Colonic mucosa (tissue), 4 donors: ENCODE results near the gene BMAL1. TPM values are rescaled to one million over a fixed set of nuclear protein-coding genes. Genes with fewer than 3 reads are reported as not detected.

Experiments
- DNase-seq: peaks from one replicate; pipeline ENCODE4 v3.0.0-alpha.2; 2020
- H3K27ac ChIP-seq: fragments of 200-600 bp; one replicate; pipeline ENCODE4 v1.8.0; 2021
- H3K27me3 ChIP-seq: fragments of 200-600 bp; one replicate; pipeline ENCODE4 v1.8.0; 2021
- H3K36me3 ChIP-seq: fragments of 200-600 bp; one replicate; pipeline ENCODE4 v1.8.0; 2021
- H3K4me1 ChIP-seq: fragments of 200-600 bp; one replicate; pipeline ENCODE4 v1.8.0; 2021; ENCODE audit warnings: mild to moderate bottlenecking
- H3K4me3 ChIP-seq: fragments of 200-600 bp; one replicate; pipeline ENCODE4 v1.8.0; 2021
- H3K9ac ChIP-seq, 2 donors: one replicate each; pipeline ENCODE4 v1.7.0; 2013; ENCODE audit warnings: control low read depth in 2 of 2, low read depth in 2 of 2, low read length in 2 of 2
- H3K9me3 ChIP-seq: fragments of 200-600 bp; one replicate; pipeline ENCODE4 v1.8.0; 2021
- intact Hi-C: fragments of 100-400 bp; cut with DNase I; formaldehyde crosslinking; loops from one replicate; pipeline ENCODE4 v1.14.1; 2022
- total RNA-seq, 2 donors: library from RNA; stranded (reverse); fragmentation: NEBNext Ultra II Directional in 1 of 2; extraction: Animal tissue kit (Norgen Biotek cat#: 25700) in 1 of 2; gene quantifications; one replicate each; pipeline ENCODE4 v1.2.1, GENCODE V29; 2021
- TF ChIP-seq, protein P1 (sequence below): fragments of 200-600 bp; IDR thresholded peaks from one replicate; pipeline ENCODE4 v1.8.0; 2022; ENCODE audit warnings: antibody characterized with exemption, mild to moderate bottlenecking
- donor health status: healthy.
- donor health status: DM: no; HTN: no; CAD: no.
- donor health status: DM: no; HTN: no; CAD: no.

Gene BMAL1
- total RNA-seq, 2 donors from 2014 or later, result 10.0 to 14.6 TPM

DNA sequence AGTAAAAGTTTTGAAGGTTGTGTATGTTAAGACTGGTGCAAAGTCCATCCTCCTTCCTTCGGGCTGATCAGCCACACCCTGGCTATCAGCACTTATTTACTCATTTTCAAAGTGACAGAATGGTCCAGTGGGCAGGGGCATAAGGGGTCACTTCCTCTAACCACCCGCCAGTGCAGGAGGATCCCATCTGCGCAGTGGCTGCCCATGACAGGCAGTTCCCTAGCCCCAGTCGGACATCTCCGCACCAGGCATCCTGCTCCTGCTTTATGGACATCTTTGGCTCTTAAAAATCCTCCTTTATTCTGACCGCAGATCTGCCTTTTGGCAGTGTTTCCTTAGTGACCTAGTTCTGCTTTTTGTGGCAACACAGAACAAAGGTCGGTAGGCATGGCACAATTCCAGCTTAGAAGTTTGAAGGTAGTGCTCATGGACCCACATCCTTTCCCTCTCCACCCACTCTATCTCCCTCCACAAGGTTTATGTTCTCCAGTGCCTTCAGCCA is 55.9 kb downstream of the BMAL1 start:
- peak; percentile 66 for DNase-seq
- Histone ChIP-seq H3K9me3 (no peaks in the 10 kb centered on the region), H3K4me3 (no peak overlapping the region), H3K36me3 (no peaks in the 10 kb centered on the region), H3K4me1 (peaks cover 7% of the 10 kb centered on the region), H3K9ac (no peak overlapping the region), H3K27me3 (no peaks in the 10 kb centered on the region), H3K27ac (no peak overlapping the region)
- TF ChIP-seq, protein P1, sequence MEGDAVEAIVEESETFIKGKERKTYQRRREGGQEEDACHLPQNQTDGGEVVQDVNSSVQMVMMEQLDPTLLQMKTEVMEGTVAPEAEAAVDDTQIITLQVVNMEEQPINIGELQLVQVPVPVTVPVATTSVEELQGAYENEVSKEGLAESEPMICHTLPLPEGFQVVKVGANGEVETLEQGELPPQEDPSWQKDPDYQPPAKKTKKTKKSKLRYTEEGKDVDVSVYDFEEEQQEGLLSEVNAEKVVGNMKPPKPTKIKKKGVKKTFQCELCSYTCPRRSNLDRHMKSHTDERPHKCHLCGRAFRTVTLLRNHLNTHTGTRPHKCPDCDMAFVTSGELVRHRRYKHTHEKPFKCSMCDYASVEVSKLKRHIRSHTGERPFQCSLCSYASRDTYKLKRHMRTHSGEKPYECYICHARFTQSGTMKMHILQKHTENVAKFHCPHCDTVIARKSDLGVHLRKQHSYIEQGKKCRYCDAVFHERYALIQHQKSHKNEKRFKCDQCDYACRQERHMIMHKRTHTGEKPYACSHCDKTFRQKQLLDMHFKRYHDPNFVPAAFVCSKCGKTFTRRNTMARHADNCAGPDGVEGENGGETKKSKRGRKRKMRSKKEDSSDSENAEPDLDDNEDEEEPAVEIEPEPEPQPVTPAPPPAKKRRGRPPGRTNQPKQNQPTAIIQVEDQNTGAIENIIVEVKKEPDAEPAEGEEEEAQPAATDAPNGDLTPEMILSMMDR, result no peak
- intact Hi-C loops, result no loop called here

DNA sequence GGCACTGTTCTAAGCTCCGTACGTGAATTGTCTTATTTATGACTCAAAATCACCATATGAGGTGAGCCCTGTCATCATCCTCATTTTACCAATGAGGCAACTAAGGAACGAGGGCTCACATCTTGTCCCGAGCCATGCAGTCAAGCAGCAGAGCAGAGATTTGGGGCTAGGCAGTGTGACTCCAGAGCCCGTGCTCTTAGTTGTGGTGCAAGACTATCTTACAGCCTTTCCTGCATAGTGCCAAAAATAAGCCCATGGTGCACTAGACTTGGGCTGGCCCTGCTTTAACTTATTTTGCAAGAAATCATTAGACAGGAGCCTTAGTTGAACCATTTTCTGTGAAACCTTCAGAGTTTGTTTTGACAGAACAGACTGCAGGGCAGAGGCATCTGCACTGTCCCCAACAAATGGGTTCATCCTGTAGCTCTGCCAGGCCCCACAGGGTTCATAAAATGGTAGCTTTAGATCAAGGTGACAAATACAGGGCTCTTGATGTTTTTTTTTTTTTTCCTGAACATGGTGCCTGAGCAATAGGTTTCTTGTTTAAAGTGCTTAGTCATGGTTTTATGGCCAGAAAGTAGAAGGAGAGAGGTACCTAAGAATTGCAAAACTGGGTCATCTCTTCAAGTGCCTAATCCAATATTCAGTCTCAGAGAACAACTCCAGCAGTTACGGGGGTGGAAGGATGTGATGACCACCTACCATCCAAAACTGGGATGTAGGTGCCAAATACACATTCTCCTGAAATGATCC is 56.6 kb downstream of the BMAL1 start:
- no peak for DNase-seq
- Histone ChIP-seq H3K27me3 (no peaks in the 10 kb centered on the region), H3K9ac (no peak overlapping the region), H3K36me3 (no peaks in the 10 kb centered on the region), H3K4me1 (peaks cover 7% of the 10 kb centered on the region), H3K9me3 (no peaks in the 10 kb centered on the region), H3K4me3 (no peak overlapping the region), H3K27ac (no peak overlapping the region)
- TF ChIP-seq, protein P1, result no peak
- intact Hi-C loops, result loop anchor here (2.0 kb wide), 1 partner anchor 123 kb away; no protein-coding TSS in a partner anchor

DNA sequence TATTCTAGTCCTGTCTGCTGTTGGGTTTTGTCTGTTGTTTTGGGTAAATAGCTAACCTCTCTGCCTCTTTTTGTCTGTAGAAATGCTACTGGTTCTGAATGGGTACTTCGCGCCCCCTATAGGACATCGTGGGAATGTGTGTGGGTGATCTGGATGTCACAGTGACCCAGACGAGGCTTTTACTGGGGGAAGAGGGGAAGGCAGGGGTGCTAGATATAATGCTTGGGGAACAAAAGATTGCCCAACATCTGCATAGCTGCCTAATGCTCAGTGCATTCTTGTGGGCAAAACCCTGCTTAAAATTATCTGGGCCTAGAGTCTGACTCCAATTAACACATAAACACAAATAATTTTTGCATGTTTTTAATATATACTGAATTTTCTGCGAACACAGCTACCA is 57.7 kb downstream of the BMAL1 start:
- Histone ChIP-seq H3K4me3 (no peak overlapping the region), H3K9me3 (no peaks in the 10 kb centered on the region), H3K27ac (no peak overlapping the region), H3K36me3 (no peaks in the 10 kb centered on the region), H3K27me3 (no peaks in the 10 kb centered on the region), H3K4me1 (peaks cover 7% of the 10 kb centered on the region), H3K9ac (no peak overlapping the region)
- peak; percentile 76 for DNase-seq
- intact Hi-C loops, result loop anchor here (2.0 kb wide), 1 partner anchor 125 kb away; no protein-coding TSS in a partner anchor
- TF ChIP-seq, protein P1, result peak; percentile 75

DNA sequence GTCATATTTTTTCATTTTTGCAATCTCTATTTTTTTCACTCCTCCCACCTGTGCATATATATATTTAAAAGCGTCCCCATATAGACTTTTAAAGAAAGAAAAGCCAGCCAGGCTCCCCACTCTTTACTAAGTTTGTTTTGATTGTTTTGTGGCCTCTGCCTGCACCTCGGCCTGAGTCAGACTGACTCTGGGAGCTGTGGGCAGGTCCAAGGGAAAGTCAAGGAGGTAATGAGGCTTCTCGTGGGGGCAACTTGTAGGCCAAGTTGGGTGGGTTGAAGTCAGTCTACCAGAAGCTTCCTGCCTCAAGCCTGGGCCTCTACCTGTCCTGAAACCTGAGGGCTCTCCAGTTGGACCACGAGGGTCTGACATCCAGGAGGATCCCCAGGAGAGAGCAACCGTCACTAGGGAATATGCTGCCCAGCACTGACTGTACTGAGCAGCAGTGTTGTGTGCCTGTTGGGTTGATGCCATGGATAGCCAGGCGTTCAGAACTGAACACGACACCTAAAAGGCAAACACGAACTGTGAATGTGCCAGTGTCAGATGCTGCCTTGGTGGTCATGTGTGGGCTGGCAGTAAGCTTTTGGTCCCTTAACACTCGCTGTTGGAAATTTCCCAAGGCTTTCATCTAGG is 58.8 kb downstream of the BMAL1 start:
- TF ChIP-seq, protein P1, result no peak
- H3K36me3 ChIP-seq, result no peaks in the 10 kb centered on the region
- intact Hi-C loops, result no loop called here
- no peaks in the 10 kb centered on the region for H3K9me3 ChIP-seq
- no peaks in the 10 kb centered on the region for H3K27me3 ChIP-seq
- DNase-seq, result no peak
- no peak overlapping the region for H3K4me3 ChIP-seq
- H3K27ac ChIP-seq, result no peak overlapping the region
- H3K4me1 ChIP-seq, result peaks cover 7% of the 10 kb centered on the region
- H3K9ac ChIP-seq, result no peak overlapping the region

DNA sequence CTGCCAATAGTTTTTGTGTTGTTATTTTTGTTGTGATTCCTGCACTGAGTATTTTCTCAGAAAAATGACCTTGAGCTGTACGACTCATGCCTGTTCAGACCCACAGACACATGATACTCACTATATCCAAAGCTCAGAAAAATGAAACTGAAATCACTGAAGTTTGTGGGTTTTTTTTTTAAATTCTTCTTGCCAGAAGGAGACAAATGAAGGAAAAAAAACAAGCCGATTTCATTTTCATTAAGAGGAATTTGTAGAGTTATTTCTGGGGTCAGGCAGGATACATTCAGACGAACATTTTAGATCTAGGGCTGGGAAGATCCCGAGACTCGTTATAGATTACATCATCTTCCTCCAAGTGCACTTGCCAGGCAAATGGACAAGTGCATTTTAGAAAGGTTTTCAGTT is 60.4 kb downstream of the BMAL1 start:
- Histone ChIP-seq H3K27me3 (no peaks in the 10 kb centered on the region), H3K9me3 (no peaks in the 10 kb centered on the region), H3K4me1 (peaks cover 7% of the 10 kb centered on the region), H3K36me3 (no peaks in the 10 kb centered on the region), H3K27ac (no peak overlapping the region), H3K4me3 (no peak overlapping the region), H3K9ac (no peak overlapping the region)
- DNase-seq, result no peak
- TF ChIP-seq, protein P1, result no peak
- intact Hi-C loops, result no loop called here
